ENCODE measurements around the gene C1RL. TPM values are rescaled to one million over a fixed set of nuclear protein-coding genes. Genes with fewer than 3 reads are reported as not detected.

The C1RL gene
- total RNA-seq, 1 donor from 2014 or later, result 19.2 TPM

GRCh38 chr12:7072035-7072434 lies 37.0 kb downstream of the C1RL start:
- peaks cover 14% of the 10 kb centered on the region for H3K27me3 Mint-ChIP-seq
- H3K9me3 Mint-ChIP-seq, result no peaks in the 10 kb centered on the region
- TF ChIP-seq, protein P1, sequence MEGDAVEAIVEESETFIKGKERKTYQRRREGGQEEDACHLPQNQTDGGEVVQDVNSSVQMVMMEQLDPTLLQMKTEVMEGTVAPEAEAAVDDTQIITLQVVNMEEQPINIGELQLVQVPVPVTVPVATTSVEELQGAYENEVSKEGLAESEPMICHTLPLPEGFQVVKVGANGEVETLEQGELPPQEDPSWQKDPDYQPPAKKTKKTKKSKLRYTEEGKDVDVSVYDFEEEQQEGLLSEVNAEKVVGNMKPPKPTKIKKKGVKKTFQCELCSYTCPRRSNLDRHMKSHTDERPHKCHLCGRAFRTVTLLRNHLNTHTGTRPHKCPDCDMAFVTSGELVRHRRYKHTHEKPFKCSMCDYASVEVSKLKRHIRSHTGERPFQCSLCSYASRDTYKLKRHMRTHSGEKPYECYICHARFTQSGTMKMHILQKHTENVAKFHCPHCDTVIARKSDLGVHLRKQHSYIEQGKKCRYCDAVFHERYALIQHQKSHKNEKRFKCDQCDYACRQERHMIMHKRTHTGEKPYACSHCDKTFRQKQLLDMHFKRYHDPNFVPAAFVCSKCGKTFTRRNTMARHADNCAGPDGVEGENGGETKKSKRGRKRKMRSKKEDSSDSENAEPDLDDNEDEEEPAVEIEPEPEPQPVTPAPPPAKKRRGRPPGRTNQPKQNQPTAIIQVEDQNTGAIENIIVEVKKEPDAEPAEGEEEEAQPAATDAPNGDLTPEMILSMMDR (IDR thresholded peaks at IDR 0.05), result no peak
- POLR2A ChIA-PET, result no interaction called here
- H3K4me3 Mint-ChIP-seq, result no peak overlapping the region
- ATAC-seq (ENCODE audit: low read depth) (no peak), DNase-seq (no peak)
- H3K36me3 Mint-ChIP-seq (ENCODE audit: low read depth), result no peaks in the 10 kb centered on the region
- CTCF ChIA-PET, result no interaction called here
- no peak overlapping the region for H3K27ac Mint-ChIP-seq
- no peaks in the 10 kb centered on the region for H3K4me1 Mint-ChIP-seq
- intact Hi-C loops (cut with micrococcal nuclease), result no loop called here

GRCh38 chr12:7069386-7069785 lies 39.6 kb downstream of the C1RL start:
- intact Hi-C loops (cut with micrococcal nuclease), result no loop called here
- H3K36me3 Mint-ChIP-seq (ENCODE audit: low read depth), result no peaks in the 10 kb centered on the region
- no peak for DNase-seq
- ChIA-PET POLR2A (no interaction called here), CTCF (no interaction called here)
- no peak overlapping the region for H3K4me3 Mint-ChIP-seq
- TF ChIP-seq, protein P1 (IDR thresholded peaks at IDR 0.05), result no peak
- H3K27ac Mint-ChIP-seq, result no peak overlapping the region
- ATAC-seq (ENCODE audit: low read depth), result no peak
- no peaks in the 10 kb centered on the region for H3K9me3 Mint-ChIP-seq
- no peaks in the 10 kb centered on the region for H3K4me1 Mint-ChIP-seq
- peaks cover 12% of the 10 kb centered on the region for H3K27me3 Mint-ChIP-seq

DNA sequence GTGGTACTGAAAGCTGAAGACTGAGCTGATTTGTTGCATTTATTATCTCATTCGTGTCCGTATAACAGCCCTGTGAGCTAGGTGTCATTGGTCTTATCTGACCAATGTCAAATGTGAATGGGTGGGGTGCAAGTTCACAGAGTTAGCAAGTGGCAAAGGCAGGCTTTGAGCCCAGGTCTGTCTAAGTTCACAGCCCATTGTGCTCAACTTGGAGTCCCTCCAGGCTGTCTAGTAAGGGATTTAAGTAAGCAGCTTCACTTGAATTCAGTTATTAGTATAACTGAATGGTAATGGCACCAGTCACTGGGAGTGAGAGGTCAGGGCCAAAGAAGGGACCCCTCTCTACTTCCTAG lies 40.0 kb downstream of the C1RL start:
- no peak overlapping the region for H3K27ac Mint-ChIP-seq
- intact Hi-C loops (cut with micrococcal nuclease), result no loop called here
- DNase-seq (no peak), ATAC-seq (ENCODE audit: low read depth) (no peak)
- ChIA-PET CTCF (no interaction called here), POLR2A (no interaction called here)
- H3K36me3 Mint-ChIP-seq (ENCODE audit: low read depth), result no peaks in the 10 kb centered on the region
- TF ChIP-seq, protein P1 (IDR thresholded peaks at IDR 0.05), result no peak
- H3K4me3 Mint-ChIP-seq, result no peak overlapping the region
- H3K4me1 Mint-ChIP-seq, result no peaks in the 10 kb centered on the region
- H3K9me3 Mint-ChIP-seq, result no peaks in the 10 kb centered on the region
- peaks cover 12% of the 10 kb centered on the region for H3K27me3 Mint-ChIP-seq

DNA sequence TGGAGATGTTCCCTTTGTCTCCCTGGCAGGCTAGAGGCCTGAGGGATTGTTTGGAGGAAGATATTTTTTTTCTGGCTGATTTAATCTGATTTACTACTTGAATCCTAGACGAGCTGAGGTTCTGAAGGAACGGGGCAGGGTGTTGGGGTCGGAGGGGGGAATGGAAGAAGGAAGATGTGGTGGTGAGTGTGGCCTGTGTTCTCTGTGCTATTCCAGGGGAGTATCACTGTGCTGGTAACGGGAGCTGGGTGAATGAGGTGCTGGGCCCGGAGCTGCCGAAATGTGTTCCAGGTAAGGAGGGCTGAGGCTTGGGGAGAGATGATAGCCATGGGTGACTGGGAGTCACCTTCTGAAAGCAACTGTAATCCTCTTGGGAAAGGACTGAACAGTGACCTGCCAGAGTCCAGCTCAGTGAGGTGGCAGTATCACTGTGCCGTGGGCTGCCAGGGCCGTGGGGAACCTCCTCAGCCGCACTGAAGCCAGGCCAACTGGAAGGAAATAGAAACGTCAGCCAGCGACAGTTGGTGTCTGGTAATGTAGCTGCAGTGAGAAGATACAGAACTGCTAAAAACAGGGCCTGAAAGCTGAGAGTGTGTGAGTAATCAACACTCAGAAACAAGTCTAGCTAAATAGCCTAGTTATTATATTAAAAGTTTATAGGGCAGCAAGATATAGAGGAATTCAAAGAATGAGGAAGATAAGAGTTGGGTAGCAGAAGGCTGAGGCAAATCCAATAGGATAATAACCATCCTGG lies 40.6 kb downstream of the C1RL start:
- TF ChIP-seq, protein P1 (IDR thresholded peaks at IDR 0.05), result no peak
- no peaks in the 10 kb centered on the region for H3K36me3 Mint-ChIP-seq (ENCODE audit: low read depth)
- H3K9me3 Mint-ChIP-seq, result no peaks in the 10 kb centered on the region
- no peak overlapping the region for H3K27ac Mint-ChIP-seq
- ChIA-PET CTCF (no interaction called here), POLR2A (no interaction called here)
- DNase-seq (no peak), ATAC-seq (ENCODE audit: low read depth) (no peak)
- intact Hi-C loops (cut with micrococcal nuclease), result no loop called here
- peaks cover 12% of the 10 kb centered on the region for H3K27me3 Mint-ChIP-seq
- no peak overlapping the region for H3K4me3 Mint-ChIP-seq
- no peaks in the 10 kb centered on the region for H3K4me1 Mint-ChIP-seq

- Mint-ChIP-seq H3K36me3 (ENCODE audit: low read depth) (no peaks in the 10 kb centered on the region), H3K9me3 (no peaks in the 10 kb centered on the region), H3K27me3 (peaks cover 12% of the 10 kb centered on the region), H3K4me1 (no peaks in the 10 kb centered on the region), H3K4me3 (no peak overlapping the region), H3K27ac (no peak overlapping the region)
- no peak for DNase-seq
- TF ChIP-seq, protein P1 (IDR thresholded peaks at IDR 0.05), result no peak
- ATAC-seq (ENCODE audit: low read depth), result no peak
- ChIA-PET CTCF (no interaction called here), POLR2A (no interaction called here)
- intact Hi-C loops (cut with micrococcal nuclease), result no loop called here
These were observed 41.9 kb downstream of the C1RL start for GRCh38 chr12:7067096-7067495.

Data from activated B cell treated with CpG ODN at 0.5 μM for 24 hours (primary cell).